HS-27A (cell line): ENCODE measurements around the gene LMAN1.

Experiments
- DNase-seq: peaks from one replicate; pipeline ENCODE4 v3.0.0-alpha.2; 2012; ENCODE audit warnings: low read depth, missing footprints

Gene LMAN1, protein sequence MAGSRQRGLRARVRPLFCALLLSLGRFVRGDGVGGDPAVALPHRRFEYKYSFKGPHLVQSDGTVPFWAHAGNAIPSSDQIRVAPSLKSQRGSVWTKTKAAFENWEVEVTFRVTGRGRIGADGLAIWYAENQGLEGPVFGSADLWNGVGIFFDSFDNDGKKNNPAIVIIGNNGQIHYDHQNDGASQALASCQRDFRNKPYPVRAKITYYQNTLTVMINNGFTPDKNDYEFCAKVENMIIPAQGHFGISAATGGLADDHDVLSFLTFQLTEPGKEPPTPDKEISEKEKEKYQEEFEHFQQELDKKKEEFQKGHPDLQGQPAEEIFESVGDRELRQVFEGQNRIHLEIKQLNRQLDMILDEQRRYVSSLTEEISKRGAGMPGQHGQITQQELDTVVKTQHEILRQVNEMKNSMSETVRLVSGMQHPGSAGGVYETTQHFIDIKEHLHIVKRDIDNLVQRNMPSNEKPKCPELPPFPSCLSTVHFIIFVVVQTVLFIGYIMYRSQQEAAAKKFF

DNA sequence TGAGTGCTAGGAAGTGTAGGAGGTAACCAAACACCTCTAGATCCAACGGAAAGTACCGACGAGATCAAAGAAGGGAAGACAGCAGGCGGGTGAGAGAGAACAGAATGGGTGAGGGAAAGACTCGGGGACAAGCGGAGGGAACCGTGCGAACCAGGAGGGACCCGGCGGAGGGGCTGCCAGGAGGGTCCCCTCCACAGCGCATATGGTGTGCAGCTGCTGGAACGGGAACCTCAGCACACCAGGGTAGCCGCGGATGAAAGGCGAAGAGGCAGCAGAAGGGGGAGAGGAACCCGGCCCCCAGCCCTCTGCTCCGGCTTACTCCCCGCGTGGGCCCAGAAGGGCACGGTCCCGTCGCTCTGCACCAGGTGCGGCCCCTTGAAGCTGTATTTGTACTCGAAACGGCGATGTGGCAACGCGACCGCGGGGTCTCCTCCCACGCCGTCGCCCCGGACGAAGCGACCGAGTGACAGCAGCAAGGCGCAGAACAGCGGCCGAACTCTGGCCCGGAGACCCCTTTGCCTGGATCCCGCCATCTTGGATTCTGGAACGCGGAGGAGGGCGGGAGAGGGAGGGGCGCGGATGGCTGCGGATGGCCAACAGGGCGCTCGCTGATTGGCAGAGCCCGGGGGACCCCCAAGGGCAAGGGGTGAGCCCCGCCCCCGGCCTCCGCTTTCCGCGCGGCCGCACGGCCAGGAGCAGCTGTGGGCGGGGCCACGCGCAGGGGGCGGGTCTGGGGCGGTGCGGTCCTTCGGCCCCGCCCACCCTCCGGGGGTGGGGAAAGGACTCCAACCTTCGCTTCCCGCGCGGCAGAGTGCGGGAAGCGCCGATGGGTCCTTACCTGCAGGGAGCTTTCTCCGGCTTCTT, at the start of gene LMAN1:
LMAN1 (minus strand) TSS at position 554 of the 864 bp plus-strand sequence; CDS start at position 533, 21 bp downstream.
- DNase-seq: peak; percentile 61

DNA sequence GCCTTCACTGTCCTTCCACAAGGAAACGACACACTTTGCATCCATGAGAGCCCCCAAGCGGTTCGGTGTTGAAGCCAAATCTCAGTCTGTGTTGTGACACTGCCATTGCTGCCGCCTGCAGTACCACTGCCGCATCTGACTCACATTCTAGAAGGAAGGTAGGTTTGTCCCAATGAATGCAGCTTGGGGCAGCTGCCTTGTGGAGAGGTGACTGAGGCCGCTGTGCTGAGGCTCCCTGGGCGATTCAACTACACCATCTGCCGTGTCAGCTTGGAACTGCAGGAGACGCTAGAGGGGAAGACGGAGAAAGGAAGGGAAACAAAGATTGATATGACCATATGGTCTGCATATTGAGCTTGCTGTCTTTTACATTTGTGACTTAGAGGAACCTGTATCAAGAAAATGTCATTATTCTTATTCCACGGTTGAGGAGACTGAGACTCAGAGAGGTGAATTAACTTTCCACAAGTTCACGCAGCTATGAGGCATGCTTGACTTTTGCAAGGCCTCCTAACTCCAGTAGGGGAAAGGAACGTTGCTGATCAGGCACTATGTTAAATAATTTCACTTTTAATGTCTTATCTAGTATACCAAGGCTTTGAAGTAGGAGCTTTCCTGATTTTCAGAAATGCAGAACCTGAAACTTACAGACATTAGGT, 43.5 kb upstream of the LMAN1 start:
- DNase-seq: peak; percentile 14

DNA sequence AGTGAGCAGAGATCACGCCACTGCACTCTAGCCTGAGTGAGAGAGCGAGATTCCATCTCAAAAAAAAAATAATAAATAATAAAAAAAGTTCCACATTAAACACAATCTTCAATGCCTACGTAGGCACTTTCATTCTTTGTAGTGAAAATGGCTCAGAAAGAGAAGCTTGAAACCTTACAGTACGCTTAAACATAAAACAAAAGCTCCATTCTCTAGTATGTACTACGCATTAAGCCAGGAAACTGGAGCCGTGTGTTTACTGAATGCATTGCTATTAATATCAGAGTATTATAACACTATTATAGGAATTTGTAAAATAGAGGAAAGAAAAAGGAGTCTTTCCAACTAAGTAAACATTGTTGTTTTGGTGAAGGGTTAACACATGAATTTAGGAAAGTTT, 41.3 kb upstream of the LMAN1 start:
- DNase-seq: no peak

DNA sequence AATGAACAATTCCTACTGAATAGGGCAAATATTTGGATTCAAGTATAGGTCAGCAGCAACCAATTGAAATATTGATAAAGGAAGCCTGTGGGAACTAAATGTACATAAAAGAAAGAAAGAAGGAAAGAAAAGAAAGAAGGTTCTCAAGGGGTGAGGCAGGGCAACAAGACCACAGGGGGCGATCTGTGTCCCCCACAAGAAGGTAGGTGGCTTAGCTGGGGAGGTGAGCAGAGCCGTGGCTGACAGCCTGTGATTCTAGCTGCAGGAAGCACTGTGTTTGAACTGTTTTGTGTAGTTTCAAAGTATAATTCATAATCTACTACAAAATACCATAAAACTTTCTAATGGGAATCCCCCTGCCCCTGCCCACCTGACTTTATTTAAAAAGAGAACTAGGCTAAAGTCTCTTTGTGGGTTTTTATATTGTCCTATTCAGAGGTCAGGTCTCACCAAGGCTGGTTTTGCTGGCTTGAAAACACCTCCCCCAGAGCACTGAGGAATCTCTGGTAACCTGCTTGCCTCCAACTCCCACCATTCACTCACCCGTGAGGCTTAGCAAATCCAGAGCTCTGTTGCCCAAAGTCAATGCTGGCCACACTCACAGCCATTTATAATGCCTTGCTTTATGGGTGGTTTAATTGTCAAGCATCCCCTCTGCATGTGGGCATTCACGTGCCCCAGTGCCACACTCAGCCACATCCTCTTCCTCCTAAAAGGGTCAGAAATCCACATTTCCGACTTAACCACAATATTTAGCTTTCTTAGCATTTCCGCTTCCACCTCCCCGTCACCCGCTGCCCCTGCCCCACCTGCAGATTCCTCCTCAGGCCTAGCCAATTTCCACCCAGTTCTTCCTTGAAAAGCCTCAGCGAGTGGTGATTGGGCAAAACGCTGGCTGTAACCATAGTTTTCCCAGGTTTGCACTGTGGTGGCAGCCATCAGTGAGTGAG, 36.4 kb upstream of the LMAN1 start:
- DNase-seq: no peak

DNA sequence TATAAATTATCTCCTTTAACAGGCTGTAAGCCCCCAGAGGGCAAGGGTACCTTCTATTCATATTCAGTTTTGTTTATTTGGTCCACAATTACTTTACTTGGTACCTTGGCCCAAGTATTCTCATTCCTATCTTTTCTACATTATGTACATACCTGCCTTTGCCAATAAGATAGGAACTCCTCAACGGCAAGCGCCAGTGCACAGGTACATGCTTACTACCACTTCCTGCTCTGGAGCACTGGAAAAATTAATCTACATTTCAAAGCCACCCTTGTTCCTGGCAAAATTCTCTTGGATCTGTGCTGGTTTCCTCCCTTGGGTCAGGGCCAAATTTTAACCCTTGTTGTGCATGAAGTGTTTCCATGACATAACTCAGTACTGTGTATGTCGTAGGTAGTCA, 34.3 kb upstream of the LMAN1 start:
- no peak for DNase-seq

DNA sequence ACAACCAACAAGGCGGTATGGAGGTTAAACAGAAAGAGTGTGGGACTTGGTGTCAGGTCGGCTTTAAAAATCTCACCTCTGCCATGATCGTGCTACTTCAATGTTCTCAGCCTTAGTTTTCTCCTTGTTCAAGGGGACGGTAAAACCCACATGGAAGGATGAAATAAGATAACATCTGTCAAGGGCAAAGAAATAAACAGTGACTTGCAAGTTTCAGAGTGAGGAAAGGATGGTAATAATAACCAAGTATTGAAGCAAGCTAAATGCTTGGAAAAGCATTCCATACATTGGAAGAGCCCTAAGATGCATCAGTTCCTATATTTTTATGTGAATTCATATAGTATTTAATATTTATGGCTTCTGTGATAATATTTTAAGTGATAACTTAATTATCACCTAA, 29.8 kb upstream of the LMAN1 start:
- DNase-seq: no peak

DNA sequence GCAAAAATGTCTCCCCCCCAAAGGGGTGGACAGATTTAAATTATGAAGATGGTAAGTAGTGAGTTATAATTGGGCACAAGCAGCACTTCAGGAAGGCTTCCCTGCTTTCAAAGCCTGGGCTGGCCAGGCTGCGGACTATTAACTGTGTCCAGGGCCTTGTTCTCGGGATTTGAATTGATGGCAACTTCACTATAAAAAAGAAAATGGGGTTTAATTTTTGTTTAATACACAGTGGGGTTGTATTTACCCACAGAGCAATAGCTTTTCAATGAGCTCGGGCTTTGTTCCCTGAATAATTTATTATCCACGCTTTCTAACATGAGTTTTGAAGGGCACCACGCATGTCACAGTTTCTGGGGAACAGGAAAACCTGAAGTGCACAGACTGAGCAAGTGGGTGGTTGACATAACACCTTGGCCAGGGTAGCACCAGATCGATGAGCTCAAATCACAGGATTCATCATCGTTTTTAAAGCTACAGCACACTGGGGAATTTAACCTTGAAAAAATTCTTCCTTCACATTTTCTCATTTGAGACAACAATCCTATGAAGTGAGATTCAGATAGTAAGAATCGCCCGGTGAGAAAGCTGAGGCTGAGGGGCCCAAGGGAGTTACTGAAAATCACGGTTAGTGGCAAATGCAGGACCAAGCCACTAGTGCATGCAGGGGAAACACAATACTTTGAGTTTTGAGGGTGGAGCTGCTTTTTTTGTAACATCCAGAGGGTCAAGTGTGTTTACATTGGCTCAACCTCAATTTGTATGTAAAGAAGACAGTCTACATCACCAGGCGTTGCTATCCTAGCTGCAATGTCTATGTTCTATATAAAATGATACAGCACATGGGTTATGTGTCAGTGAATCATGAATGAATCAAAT, 28.9 kb upstream of the LMAN1 start:
- no peak for DNase-seq

DNA sequence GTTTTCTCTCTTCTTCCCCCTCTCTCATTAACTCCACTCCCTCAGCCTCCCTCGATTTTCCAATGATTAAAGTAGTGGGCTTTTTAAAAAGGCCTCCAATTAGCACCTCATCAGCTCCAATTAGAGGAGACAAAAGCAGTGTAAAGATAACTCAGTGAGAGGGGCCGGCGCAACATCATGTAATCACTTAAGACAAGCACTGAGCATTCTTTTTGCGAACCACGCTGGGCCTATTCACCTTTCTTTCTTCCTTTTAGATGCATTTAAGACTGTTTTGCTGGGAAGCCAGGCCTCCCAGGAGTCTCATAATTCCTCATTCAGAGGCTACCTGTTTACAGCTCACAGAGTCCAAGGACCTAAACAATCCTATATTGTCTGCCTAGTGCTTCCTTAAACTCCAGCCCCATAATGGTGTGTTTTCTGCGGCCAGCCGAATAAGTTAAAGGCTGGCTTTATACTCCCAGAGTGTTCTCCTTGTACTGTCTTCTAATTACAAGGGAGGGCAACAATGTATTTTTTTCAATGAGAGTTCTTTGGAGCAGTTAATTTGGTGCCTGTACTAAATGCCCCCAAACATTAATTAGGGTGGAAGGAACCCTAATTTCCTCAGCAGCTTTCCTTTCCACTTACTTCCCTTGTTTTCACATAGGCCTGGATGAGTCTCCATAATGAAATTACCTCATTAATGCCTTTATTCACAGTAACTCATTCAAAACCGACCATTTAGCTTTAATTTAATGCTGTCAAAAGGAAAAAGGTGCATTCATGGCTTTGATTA, 28.0 kb upstream of the LMAN1 start:
- no peak for DNase-seq

DNA sequence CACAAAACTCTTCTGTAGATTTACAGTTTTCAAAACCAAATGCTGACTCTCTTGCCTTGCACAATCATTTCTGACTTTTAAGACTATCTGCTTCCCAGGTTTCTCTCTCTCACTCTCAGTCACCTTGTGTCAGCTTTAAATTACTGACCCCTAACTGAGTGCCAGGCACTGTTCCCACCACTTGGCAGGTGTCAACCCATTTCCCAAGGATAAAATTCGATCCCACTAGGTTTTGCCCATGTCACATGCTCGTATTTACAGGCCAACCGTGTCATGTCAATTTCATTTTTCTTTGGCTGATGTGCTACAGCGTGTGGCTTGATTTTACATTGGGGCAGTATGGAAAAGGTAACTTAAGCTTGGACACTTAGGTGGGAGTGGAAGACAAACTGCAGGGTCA, 26.1 kb upstream of the LMAN1 start:
- DNase-seq: no peak

DNA sequence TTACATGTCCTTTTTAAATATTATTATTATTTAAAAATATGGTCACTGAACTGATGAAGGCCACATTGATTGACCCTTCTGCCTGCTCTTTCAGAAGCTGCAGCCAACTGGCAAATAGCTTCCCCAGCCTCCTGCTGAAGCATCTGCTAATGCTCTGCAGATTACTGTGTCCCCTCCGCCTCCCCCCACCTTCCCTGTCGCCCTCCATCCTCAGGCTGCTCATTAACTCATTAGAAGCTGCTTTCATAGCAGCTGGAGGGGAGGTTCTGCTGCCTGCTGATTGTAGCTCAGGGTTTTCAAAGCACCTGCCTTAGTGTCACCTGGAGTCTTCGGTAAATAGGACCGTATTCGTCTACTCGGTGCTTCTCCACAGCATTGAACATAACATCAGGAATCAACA, 24.8 kb upstream of the LMAN1 start:
- DNase-seq: no peak

DNA sequence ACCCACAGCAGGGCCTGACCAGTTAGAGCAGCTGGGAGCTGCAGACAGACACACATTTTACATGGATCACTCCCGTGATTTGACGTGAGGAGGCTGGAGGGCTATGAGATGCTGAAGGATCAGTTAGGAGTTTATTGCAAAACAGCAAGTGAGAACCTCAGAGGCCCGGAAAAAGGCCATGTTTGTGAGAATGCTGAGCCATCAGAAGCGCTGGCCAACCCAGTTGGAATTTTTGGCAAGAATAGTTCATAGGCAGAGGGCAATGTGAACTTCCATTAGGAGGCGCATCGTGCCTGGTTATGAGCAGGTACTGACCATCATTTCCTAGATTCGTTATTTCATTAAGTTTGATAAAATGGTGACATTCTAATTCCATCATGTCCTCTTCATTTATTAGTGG, 23.3 kb upstream of the LMAN1 start:
- no peak for DNase-seq

DNA sequence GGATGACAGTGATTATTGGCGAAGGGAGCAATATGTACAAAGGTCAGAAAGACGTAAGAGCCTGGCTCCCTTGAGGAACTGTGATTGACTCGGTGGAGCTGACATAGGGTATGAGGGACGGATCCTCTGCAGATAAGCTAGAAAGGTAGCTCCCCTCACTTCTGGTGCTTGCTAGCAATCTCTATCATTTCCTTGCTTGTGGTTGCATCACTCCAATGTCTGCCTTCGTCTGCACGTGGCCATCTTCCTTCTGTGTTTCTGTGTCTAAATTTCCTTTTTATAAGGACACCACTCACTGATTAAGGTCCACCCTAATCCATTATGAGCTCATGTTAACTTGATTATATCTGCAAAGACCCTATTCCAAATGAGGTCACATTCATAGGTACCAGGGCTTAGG, 22.9 kb upstream of the LMAN1 start:
- no peak for DNase-seq

DNA sequence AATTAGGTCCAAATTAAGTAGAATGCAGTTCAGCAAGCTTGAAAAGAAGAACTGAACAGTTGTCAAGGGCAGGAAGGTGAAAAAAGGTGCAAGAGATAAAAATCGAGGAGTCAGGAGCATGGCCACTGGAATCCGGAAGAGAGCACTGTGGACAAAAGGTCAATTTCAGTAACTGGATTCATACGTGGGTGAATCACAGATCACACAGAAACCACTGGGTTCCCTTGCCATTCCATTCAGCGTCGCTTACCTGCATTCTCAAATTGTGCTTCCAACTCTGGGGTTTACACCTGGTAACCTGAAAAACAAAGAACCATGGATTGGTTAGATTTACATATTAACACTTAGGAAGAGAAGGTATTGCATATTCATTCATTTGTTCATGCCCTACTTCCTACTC, 21.6 kb upstream of the LMAN1 start:
- DNase-seq: no peak

DNA sequence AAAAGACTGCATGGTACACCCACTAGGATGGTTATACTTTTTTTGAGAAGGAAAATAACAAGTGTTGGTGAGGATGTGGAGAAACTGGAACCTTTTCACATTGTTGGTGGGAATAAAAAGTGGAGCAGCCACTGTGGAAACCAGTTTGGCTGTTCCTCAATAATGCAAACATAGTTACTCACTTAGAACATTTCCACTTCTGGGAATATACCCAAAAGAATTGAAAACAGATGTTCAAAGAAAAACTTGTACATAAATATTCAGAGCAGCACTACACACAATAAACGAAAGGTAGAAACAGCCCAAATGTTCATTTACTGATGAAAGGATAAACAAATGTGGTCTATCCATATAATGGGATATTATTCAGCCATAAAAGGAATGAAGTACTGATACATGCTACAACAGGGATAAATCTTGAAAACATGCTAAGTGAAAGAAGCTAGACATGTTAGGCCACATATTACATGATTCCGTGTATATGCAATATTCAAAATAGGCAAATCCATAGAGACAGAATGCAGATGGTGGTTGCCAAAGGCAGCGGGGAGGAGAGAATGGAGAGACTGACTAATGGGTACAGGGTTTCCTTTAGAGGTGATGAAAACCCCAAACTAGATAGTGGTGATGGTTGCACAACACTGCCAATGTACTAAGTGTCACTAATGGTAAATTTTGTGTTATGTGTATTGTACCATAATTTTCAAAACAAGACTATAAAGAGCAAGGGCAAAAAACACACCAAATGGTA, 20.9 kb upstream of the LMAN1 start:
- DNase-seq: no peak

DNA sequence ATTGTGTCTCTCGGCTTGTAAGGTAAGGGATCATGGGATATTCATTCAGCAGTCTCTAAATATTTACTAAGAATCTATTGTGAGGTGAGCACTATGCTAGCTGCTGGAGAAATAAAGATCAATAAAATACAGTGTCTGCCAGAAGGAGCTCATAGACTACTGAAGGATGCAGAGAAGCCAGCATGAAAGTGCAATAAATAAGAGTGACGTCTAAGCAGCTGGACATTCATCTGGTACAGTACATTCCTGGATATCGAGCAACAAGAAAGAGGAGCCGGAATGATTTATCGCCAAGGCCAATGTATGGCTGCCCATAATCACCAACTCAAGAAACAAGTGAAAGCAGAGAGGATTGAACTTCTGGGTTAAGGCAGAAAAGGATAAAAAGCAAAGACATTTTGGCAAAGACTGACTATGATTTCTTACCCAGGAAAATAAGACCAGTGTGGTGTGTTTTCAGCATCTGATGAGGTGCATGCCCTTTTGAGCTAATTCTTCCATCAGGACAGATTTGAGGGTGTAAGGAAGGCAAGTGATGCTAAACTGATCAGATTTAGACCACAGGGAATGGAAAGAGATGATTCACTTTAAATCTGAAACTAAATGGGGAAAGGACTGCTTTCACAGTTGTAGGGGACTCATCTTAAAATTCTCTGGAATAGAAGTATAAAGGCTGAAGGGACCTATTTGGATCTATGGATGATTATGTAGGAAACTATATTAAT, 18.7 kb upstream of the LMAN1 start:
- no peak for DNase-seq

DNA sequence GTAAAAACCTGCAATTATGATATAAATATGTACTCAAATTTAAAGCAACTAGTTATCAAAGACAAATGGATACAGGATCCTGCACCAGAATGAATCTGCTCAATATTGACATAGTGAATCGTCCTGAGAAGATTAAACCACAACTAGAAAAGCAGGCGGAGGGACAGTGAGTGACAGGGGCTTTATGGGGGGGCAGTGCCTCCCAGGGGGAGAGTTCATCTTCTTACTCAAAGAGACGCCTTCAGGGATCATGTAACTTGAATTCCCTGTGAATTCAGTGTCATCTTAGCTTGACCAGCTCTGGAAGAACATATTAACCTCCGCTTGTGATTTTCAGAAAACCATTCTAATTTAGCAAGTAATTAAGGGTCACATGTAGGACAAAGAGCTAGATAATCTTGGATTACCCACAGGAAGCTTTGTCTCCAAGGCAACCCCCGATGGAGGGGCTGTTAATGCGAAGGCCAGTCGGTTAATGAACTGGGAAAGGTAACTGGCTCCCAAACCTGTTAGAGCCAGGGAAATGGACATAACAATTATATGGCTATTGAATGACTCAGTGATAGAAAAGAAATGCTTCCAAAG, 17.4 kb upstream of the LMAN1 start:
- no peak for DNase-seq

DNA sequence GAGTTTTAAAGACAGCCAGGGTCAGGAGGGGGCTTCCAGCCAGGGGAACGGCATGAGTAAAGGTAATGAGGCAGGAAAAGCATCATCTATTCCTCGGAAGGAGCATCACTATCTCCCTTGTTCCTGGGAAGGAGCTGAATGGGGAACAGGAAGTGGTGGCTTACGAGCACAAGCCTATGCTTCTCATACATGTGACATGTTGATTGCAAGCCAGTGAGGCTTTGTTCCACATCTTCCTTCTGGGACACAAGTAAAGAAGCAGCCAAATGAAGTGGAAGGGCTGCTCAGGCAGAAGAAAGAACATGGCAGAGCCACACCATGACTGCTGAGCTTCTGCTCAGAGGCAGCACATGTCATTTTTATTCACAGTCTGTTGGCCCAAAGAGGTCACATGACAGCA, 15.1 kb upstream of the LMAN1 start:
- DNase-seq: no peak

DNA sequence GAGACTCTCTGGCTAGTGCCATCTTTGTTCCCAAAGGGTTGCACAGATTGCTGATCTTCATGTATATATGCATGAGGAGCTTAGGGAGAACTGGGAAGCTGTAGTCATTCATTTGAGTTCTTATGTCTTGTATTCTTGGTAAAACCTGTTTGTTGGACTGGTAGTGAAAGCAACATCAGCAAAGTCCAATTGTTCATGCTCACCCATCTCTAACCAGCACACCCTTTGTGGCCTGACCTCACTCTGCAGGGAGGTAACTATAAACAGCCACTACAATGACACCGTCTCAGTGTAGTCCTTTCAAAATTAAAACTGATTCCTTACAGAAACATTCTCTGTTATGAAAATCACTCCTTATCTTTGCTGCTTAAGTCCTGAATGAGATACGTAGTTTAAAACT, 13.9 kb upstream of the LMAN1 start:
- DNase-seq: no peak
